GM23338 (cell line): ENCODE data around the gene GTF2A2. TPM values are rescaled to one million over a fixed set of nuclear protein-coding genes. Genes with fewer than 3 reads are reported as not detected.

Experiments
- ATAC-seq: fragments of 200-7000 bp; cut with Tn5 transposase; 3 replicates; pipeline ENCODE4 v1.9.1; 2020
- DNase-seq: peaks from one replicate; pipeline ENCODE4 v3.0.0-alpha.2; 2015; ENCODE audit warnings: low spot score
- H2AFZ ChIP-seq: fragments of 200-600 bp; sonication (generic); 2 replicates; pipeline ENCODE4 v1.8.0; 2016; ENCODE audit warnings: antibody characterized with exemption, mild to moderate bottlenecking, moderate library complexity
- H3F3A ChIP-seq: fragments of 200-600 bp; sonication (generic); replicated peaks from 2 replicates; pipeline ENCODE4 v1.8.0; 2017; ENCODE audit warnings: antibody characterized with exemption, mixed run types, low read depth
- H3K27ac ChIP-seq: fragments of 200-600 bp; sonication (generic); 2 replicates; pipeline ENCODE4 v1.6.1; 2016; ENCODE audit warnings: low read depth
- H3K27me3 ChIP-seq: fragments of 200-600 bp; sonication (generic); 2 replicates; pipeline ENCODE4 v1.8.0; 2016; ENCODE audit warnings: mild to moderate bottlenecking, mixed run types, moderate library complexity; ENCODE audit not compliant: insufficient read depth
- H3K36me3 ChIP-seq: fragments of 200-600 bp; sonication (generic); 2 replicates; pipeline ENCODE4 v1.8.0; 2016; ENCODE audit warnings: mild to moderate bottlenecking; ENCODE audit not compliant: insufficient read depth
- H3K4me1 ChIP-seq: fragments of 200-600 bp; sonication (generic); 2 replicates; pipeline ENCODE4 v1.8.0; 2016; ENCODE audit warnings: mild to moderate bottlenecking, moderate library complexity; ENCODE audit not compliant: insufficient read depth
- H3K4me2 ChIP-seq: fragments of 200-600 bp; sonication (generic); 2 replicates; pipeline ENCODE4 v1.7.1; 2017; ENCODE audit warnings: mixed run types
- H3K4me3 ChIP-seq: fragments of 200-600 bp; sonication (generic); 2 replicates; pipeline ENCODE4 v1.6.1; 2016; ENCODE audit warnings: mixed run types
- H3K79me2 ChIP-seq: fragments of 200-600 bp; sonication (generic); replicated peaks from 2 replicates; pipeline ENCODE4 v1.8.0; 2017; ENCODE audit warnings: mild to moderate bottlenecking; ENCODE audit not compliant: insufficient read depth
- H3K9me2 ChIP-seq: fragments of 200-600 bp; sonication (generic); 2 replicates; pipeline ENCODE4 v1.8.0; 2017; ENCODE audit not compliant: insufficient read depth
- H4K20me1 ChIP-seq: fragments of 200-600 bp; sonication (generic); replicated peaks from 2 replicates; pipeline ENCODE4 v1.8.0; 2017; ENCODE audit warnings: mild to moderate bottlenecking; ENCODE audit not compliant: insufficient read depth
- H3K27ac Mint-ChIP-seq: 2 replicates; pipeline ENCODE4 v1.8.0; 2020; ENCODE audit warnings: inconsistent platforms, mild to moderate bottlenecking, moderate library complexity, mixed read lengths
- H3K27me3 Mint-ChIP-seq: 3 replicates; pipeline ENCODE4 v1.8.0; 2022; ENCODE audit warnings: low read depth, mild to moderate bottlenecking, moderate library complexity, mixed read lengths, inconsistent platforms; ENCODE audit not compliant: insufficient read depth, poor library complexity
- H3K36me3 Mint-ChIP-seq: 3 replicates; pipeline ENCODE4 v1.8.0; 2021; ENCODE audit warnings: low read depth, mild to moderate bottlenecking, inconsistent platforms, moderate library complexity, mixed read lengths
- H3K4me1 Mint-ChIP-seq: 3 replicates; pipeline ENCODE4 v1.8.0; 2020; ENCODE audit warnings: mild to moderate bottlenecking, inconsistent platforms, mixed read lengths
- H3K4me3 Mint-ChIP-seq: 3 replicates; pipeline ENCODE4 v1.8.0; 2021; ENCODE audit warnings: moderate library complexity, mild to moderate bottlenecking, inconsistent platforms, mixed read lengths
- H3K9me3 Mint-ChIP-seq: 3 replicates; pipeline ENCODE4 v1.8.0; 2020; ENCODE audit warnings: moderate library complexity, mild to moderate bottlenecking, inconsistent platforms, mixed read lengths
- CREB1 ChIP-seq: fragments of 250-450 bp; sonication (Bioruptor Pico); IDR thresholded peaks from 2 replicates; pipeline ENCODE4 v1.5.0; 2020; ENCODE audit warnings: low read depth, mild to moderate bottlenecking, moderate library complexity
- CTCF ChIP-seq, 2 experiments: fragments of 200-600 bp in 1 of 2; sonication (generic) in 1 of 2; conservative IDR thresholded peaks; 2 replicates each; pipeline versions ENCODE4 v1.5.1 to v1.6.1; 2016 to 2017; ENCODE audit warnings: antibody characterized with exemption in 2 of 2, low read depth in 2 of 2, mild to moderate bottlenecking in 2 of 2, moderate library complexity in 1 of 2
- ETS1 ChIP-seq: IDR thresholded peaks from 2 replicates; pipeline ENCODE4 v1.6.1; 2016; ENCODE audit warnings: antibody characterized with exemption
- EZH2 ChIP-seq: fragments of 200-600 bp; sonication (generic); IDR thresholded peaks from one replicate; pipeline ENCODE4 v1.8.0; 2017; ENCODE audit warnings: antibody characterized with exemption, mild to moderate bottlenecking, low read depth; ENCODE audit not compliant: unreplicated experiment
- EZH2phosphoT487 ChIP-seq: fragments of 200-600 bp; sonication (generic); IDR thresholded peaks from one replicate; pipeline ENCODE4 v1.8.1; 2018; ENCODE audit warnings: antibody characterized with exemption; ENCODE audit not compliant: unreplicated experiment
- JUNB ChIP-seq: IDR thresholded peaks from one replicate; pipeline ENCODE4 v1.6.1; 2016; ENCODE audit warnings: antibody characterized with exemption; ENCODE audit not compliant: unreplicated experiment
- NANOG ChIP-seq: IDR thresholded peaks from 2 replicates; pipeline ENCODE4 v1.6.1; 2016; ENCODE audit warnings: antibody characterized with exemption, borderline replicate concordance
- POLR2AphosphoS5 ChIP-seq: IDR thresholded peaks from 2 replicates; pipeline ENCODE4 v1.6.1; 2016; ENCODE audit warnings: antibody characterized with exemption, low read depth
- REST ChIP-seq: IDR thresholded peaks from one replicate; pipeline ENCODE4 v1.6.1; 2018; ENCODE audit warnings: antibody characterized with exemption; ENCODE audit not compliant: unreplicated experiment
- STAT1 ChIP-seq: IDR thresholded peaks from one replicate; pipeline ENCODE4 v1.6.1; 2016; ENCODE audit warnings: antibody characterized with exemption; ENCODE audit not compliant: unreplicated experiment
- ZNF462 ChIP-seq: fragments of 250-450 bp; sonication (Bioruptor Pico); IDR thresholded peaks from 2 replicates; pipeline ENCODE4 v1.5.0; 2020; ENCODE audit warnings: mild to moderate bottlenecking, moderate library complexity
- polyA plus RNA-seq: library from polyadenylated mRNA; unstranded; fragments of >200 nt; fragmentation: Nextera tagmentation; extraction: Ambion mirVana; gene quantifications from 2 replicates; pipeline ENCODE4 v1.2.1, GENCODE V29; 2016
- total RNA-seq: library from RNA; depleted of rRNA; stranded (reverse); fragments of >200 nt; shearing (Covaris generic); gene quantifications from 2 replicates; pipeline ENCODE4 v1.2.3, GENCODE V29; 2014

The GTF2A2 gene
- total and polyA plus RNA-seq, 2 experiments from 2014 or later, result 45.9 to 424 TPM

- no peak for TF ChIP-seq EZH2phosphoT487
- TF ChIP-seq JUNB, result no peak
- no peak for TF ChIP-seq EZH2
- no peak for TF ChIP-seq CREB1
- TF ChIP-seq STAT1, result no peak
- no peak for TF ChIP-seq POLR2AphosphoS5
Observed at GRCh38 chr15:59647085-59647484, 10.2 kb downstream of the GTF2A2 start (continued).

GRCh38 chr15:59646277-59646676, 11.0 kb downstream of the GTF2A2 start:
- Histone ChIP-seq H3F3A (no peaks in the 10 kb centered on the region), H3K4me1 (no peaks in the 10 kb centered on the region), H3K36me3 (peaks cover 18% of the 10 kb centered on the region), H3K27me3 (no peaks in the 10 kb centered on the region), H2AFZ (no peak overlapping the region), H3K79me2 (peaks cover 18% of the 10 kb centered on the region; the same call in 1 of the 2 replicates), H4K20me1 (peaks cover 15% of the 10 kb centered on the region), H3K9me2 (no peaks in the 10 kb centered on the region), H3K27ac (no peak overlapping the region), H3K4me2 (no peak overlapping the region), H3K4me3 (no peak overlapping the region)
- no peak overlapping the region for H3K4me3 Mint-ChIP-seq
- no peaks in the 10 kb centered on the region for H3K4me1 Mint-ChIP-seq
- no peaks in the 10 kb centered on the region for H3K9me3 Mint-ChIP-seq
- DNase-seq, result no peak
- H3K36me3 Mint-ChIP-seq, result peaks cover 42% of the 10 kb centered on the region
- H3K27me3 Mint-ChIP-seq, result no peaks in the 10 kb centered on the region
- no peak for ATAC-seq
- no peak for TF ChIP-seq POLR2AphosphoS5
- no peak for TF ChIP-seq JUNB
- TF ChIP-seq ETS1, result no peak
- no peak for TF ChIP-seq NANOG
- TF ChIP-seq ZNF462 (CRISPR knock-in tag), result no peak
- no peak for TF ChIP-seq CTCF (conservative IDR thresholded peaks at IDR 0.05; ENCODE audit: low read depth in 2 of 2)
- TF ChIP-seq CREB1, result no peak
- no peak for TF ChIP-seq REST
- no peak for TF ChIP-seq EZH2
- no peak overlapping the region for H3K27ac Mint-ChIP-seq
